HG02885 (cell line): ENCODE data around the gene PIK3AP1.
"Not testable (repeated sequence)": the region's sequence is repeated elsewhere in the genome, so short reads cannot be mapped to it uniquely, and the experiment has no call there.

Source experiments
- ATAC-seq: cut with Tn5 transposase; IDR thresholded peaks from one replicate; pipeline ENCODE4 v1.9.1; 2021; ENCODE audit warnings: mild to moderate bottlenecking; ENCODE audit not compliant: unreplicated experiment, poor library complexity

PIK3AP1 gene, protein sequence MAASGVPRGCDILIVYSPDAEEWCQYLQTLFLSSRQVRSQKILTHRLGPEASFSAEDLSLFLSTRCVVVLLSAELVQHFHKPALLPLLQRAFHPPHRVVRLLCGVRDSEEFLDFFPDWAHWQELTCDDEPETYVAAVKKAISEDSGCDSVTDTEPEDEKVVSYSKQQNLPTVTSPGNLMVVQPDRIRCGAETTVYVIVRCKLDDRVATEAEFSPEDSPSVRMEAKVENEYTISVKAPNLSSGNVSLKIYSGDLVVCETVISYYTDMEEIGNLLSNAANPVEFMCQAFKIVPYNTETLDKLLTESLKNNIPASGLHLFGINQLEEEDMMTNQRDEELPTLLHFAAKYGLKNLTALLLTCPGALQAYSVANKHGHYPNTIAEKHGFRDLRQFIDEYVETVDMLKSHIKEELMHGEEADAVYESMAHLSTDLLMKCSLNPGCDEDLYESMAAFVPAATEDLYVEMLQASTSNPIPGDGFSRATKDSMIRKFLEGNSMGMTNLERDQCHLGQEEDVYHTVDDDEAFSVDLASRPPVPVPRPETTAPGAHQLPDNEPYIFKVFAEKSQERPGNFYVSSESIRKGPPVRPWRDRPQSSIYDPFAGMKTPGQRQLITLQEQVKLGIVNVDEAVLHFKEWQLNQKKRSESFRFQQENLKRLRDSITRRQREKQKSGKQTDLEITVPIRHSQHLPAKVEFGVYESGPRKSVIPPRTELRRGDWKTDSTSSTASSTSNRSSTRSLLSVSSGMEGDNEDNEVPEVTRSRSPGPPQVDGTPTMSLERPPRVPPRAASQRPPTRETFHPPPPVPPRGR

DNA sequence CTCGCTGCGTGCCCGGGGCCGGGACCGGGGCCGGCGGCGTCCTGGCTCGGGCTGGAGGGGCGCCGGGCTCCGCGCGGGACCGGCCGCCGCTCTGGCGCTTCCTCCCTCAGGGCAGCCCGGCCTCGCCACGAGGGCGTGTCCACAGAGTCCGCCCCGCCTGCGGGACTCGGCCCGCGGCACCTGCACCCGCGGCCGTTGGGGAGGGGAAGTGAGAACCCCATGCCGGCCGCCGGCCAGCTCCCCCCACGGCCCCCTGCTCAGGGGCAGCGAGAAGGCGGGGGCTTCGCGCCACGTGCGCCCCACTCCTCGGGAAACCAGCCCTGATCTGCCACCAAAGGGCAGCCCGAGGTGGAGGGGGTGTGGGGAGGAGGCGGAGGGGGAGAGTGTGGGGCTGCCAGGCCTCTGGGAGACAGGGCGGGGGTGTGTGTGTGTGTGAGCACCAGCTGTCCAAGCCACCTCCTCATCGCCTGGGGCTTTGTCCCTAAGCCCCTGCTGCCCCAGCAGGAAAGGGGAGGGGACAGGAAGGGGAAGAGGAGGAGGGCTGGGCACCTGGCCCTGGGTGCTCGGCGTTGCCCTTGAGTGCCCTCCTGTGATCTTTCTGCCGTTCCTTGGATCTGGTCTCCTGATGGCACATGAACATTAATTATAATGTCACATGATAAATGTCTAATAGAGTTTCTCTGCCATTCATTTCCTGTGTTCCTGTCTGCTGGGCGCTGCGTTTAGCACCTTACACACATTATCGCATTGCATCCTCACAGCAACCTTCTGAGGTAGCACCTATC lies at the start of gene PIK3AP1:
PIK3AP1 (minus strand) TSS at position 93 of the 785 bp plus-strand sequence. CDS start 120 bp downstream, outside the sequence.
- peak; percentile 76 for ATAC-seq

- no peak for ATAC-seq
These were observed 47.8 kb upstream of the PIK3AP1 start for GRCh38 chr10:96768136-96768535.

- ATAC-seq = no peak
These were observed 47.3 kb upstream of the PIK3AP1 start for GRCh38 chr10:96767611-96768010.

DNA sequence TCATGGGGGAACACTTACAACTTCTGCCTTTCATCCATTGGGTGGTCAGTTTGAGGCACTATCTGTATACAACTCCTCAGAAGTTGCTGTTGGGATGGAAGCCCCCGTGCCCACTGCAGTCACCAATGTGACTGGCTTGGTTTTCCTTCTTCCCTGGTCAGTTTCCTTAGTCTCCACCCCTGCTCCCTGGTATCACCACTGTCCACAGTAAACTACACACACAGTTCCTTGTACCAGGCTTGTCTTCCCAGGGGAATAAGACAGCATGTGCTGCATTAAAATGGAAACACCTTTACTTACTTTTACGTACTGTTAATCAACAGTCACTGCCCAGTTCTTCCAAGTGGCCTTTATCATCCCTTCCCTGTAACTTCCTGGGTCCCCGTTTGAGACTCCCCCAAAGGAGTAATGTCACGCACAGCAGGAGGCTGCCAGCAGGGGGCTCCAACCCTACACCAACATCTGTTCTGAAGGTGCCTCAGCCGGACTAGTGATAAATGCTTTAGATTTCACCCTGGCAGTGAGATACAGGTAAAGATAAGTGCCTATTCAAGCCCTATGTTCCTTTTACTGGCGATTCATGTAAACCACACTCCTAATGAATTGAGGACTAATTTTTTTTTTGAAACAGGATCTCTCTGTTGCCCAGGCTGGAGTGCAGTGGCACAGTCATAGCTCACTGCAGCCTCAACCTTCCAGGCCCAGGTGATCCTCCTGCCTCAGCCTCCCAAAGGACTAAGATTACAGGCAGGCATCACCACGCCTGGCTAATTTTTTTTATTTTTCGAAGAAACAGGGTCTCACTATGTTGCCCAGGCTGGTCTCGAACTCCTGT lies 45.3 kb upstream of the PIK3AP1 start:
- no peak for ATAC-seq

GRCh38 chr10:96764425-96765060 lies 44.2 kb upstream of the PIK3AP1 start:
- no peak for ATAC-seq

DNA sequence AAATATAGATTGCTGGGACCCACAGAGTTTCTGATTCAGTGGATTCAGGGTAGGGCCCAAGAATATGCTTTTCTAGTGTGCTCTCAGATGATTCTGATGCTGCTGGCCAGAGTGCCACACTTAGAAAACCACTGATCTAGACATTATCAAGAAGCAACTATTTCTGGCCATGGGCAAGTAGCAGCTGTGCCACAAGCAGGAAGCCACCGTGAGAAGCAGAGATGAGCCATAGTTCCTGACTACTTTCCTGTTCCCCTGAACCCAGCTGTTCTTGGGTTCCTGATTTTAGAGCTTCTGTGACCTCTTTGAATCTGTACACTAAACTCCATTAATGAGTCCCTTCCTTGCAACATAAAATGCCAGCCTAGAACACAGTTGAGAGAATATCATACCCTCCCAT lies 38.1 kb upstream of the PIK3AP1 start:
- ATAC-seq = no peak

- ATAC-seq = no peak
These were observed 36.0 kb upstream of the PIK3AP1 start for GRCh38 chr10:96756111-96756903.

- no peak for ATAC-seq
These were observed 33.6 kb upstream of the PIK3AP1 start for GRCh38 chr10:96753956-96754355.

- no peak for ATAC-seq
These were observed 32.1 kb upstream of the PIK3AP1 start for GRCh38 chr10:96752375-96752774.

DNA sequence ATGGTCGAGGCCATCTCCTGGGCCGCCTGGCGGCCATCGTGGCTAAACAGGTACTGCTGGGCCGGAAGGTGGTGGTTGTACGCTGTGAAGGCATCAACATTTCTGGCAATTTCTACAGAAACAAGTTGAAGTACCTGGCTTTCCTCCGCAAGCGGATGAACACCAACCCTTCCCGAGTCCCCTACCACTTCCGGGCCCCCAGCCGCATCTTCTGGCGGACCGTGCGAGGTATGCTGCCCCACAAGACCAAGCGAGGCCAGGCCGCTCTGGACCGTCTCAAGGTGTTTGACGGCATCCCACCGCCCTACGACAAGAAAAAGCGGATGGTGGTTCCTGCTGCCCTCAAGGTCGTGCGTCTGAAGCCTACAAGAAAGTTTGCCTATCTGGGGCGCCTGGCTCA lies 30.0 kb upstream of the PIK3AP1 start:
- ATAC-seq = not testable (repeated sequence)

- ATAC-seq = peak; percentile 90
These were observed 27.6 kb upstream of the PIK3AP1 start for GRCh38 chr10:96747734-96748550.

- no peak for ATAC-seq
These were observed 26.2 kb upstream of the PIK3AP1 start for GRCh38 chr10:96746503-96746902.

DNA sequence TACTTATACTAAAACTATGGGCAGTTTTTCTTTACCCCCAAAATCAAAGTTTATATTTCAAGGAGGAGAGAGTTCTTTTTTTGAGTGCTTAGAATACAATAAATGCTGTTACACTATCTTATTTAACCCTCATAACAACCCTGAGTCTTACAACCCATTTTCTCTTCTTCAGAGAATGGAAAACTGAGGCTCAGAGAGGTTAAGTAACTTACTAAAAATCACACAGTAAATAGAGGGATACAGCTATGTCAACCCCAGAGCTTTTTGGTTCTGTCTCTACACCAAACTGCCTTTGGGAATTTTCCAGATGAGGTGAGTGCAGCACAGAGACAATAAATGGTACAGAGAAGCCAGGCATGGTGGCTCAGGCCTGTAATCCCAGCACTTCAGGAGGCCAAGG lies 25.6 kb upstream of the PIK3AP1 start:
- ATAC-seq = no peak

DNA sequence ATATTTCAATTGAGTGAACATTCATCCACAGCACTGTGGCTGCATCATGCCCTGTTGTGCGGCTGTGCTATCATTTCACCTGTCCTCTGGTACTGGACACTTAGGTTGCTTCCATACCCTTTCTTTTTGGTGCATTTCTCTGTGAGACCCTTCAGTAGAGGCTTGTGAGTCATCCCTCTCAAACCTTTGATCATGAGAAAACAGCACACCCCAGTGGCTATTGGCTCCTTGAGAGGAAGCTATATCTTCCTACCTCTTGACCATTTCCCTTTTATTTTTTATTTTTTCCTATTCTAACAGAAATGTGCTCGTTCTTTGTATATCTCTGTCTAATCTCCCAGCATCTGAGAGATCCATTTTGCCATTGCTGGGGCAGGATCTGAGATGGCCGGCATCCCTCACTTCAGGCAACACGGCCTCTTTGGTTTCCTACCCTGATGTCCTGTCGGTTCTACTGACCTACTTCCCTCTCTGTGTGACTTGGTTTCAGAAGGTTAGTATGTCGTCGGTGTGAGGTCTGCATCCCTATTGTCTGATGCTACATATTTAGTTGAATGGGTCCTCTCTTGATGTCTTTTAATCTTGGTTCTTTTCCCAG lies 23.8 kb upstream of the PIK3AP1 start:
- peak; percentile 34 for ATAC-seq

GRCh38 chr10:96741557-96741956 lies 21.2 kb upstream of the PIK3AP1 start:
- ATAC-seq = not testable (repeated sequence)

DNA sequence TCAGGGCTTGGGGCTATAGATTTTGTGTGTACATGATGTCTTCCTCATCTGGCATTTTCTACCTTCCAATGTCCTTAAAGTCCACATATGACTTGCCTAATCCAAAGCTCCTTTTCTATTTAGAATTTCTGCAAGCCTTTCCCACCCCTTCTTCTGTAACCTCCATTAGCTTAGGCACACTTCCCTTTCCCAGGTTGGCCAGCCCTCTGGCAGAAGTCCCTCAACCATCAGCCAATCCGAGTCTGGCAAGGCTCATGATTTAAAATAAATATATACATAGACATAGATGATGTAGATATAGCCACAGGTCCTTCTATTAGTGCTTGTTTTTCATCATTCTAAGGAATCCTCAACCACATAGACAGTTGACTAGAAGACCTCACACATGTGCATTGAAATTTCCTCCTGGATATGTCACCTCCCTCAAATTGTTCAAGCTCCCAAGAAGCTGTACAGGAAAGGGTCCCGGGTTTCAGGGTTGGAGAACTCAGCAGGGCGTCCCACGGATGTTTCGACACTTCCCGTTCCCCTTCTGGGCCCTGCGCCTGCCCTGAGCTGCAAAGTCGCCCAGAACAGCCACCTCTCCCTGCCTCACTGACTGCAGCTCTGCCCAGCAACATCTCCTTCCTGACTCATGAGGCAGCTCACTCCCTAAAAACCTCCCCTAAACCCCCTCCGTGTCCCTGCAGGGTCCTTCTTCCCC lies 20.4 kb upstream of the PIK3AP1 start:
- ATAC-seq = no peak

DNA sequence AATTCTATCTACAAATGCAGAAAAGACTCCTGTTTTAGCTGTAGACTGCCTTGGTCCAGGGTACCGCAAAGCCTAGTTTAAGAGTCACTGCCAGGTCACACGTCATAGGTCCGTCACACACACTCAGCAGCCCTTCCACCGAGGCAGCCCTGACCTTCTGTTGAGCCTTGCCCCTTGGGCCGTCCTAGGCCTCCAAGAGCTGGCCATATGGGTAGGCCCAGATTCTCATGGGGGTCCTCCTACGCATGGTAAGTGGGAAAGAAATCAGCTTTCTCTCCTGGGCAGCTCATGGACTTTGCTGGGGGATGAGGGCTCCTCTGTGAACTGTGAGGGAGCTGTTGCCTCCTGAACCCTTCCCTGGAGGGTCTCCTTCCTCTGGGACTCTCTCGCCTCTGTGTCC lies 19.8 kb upstream of the PIK3AP1 start:
- no peak for ATAC-seq
